ENCODE results near the gene CPZ.

DNA sequence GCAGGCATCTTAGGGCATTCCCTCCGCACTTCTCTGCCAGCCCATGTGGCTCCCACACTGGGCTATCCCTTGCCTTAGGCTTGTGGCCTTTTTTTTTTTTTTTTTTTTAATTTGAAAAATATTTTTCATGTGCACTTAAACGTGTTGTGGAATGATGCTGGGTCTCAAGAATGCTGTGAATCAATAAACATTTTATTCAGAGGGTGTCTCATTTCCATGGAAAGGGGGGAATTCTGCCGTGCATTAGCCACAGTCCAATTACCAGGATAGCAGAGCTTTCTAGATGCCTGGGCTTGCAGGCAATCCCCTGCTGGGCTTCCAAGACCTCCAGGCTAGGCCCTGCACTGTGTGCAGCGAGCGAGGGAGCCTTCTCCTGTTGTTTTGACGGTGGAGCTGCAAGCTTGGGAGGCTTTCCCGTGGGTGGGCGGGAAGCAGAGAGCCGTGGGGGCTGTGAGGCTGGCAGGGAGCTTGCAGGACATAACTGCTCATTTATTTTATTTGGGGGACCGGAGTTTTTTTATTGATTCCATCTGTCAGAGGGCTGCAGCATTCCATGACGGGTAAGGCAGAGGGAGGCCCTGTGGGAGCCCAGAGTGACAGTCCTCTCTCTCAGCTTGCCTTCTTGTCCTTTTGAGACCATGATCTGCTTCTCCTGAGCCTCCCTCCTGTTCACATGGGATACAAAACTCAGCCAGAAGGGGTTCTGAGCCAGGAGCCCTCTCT, 2.6 kb upstream of the CPZ start:
- TF ChIP-seq NFRKB (IDR thresholded peaks at IDR 0.05) (no peak), SUZ12 (IDR thresholded peaks at IDR 0.05) (no peak), HDGF (IDR thresholded peaks at IDR 0.05; ENCODE audit: borderline replicate concordance) (no peak), BHLHE40 (IDR thresholded peaks at IDR 0.05; ENCODE audit: borderline replicate concordance) (no peak), LEF1 (IDR thresholded peaks at IDR 0.05; ENCODE audit: borderline replicate concordance) (no peak), ELF4 (IDR thresholded peaks at IDR 0.05) (no peak), FOXA1 (IDR thresholded peaks at IDR 0.05) (no peak)
